ENCODE measurements around the gene PDCD1LG2. TPM values are rescaled to one million over a fixed set of nuclear protein-coding genes. Genes with fewer than 3 reads are reported as not detected.
"Not testable (repeated sequence)": the region's sequence is repeated elsewhere in the genome, so short reads cannot be mapped to it uniquely, and the experiment has no call there.

Gene PDCD1LG2
- total and polyA plus RNA-seq, 9 donors, result 0.34 to 2.2 (median 1.1) TPM

GRCh38 chr9:5493679-5494511 is 16.4 kb upstream of the PDCD1LG2 start:
- peak; percentile 78 for DNase-seq
- Histone ChIP-seq H3K27ac (ENCODE audit: low read length) (peak overlapping the region; percentile 74), H3K9me3 (replicated peaks; ENCODE audit: control insufficient read depth, low read depth, low read length) (no peaks in the 10 kb centered on the region), H3K4me1 (ENCODE audit: control insufficient read depth, insufficient read depth, low read length) (no peaks in the 10 kb centered on the region), H3K27me3 (ENCODE audit: control insufficient read depth, insufficient read depth, low read length) (no peaks in the 10 kb centered on the region), H3K4me3 (ENCODE audit: low read length) (no peak overlapping the region), H3K36me3 (ENCODE audit: control insufficient read depth, insufficient read depth, low read length) (no peaks in the 10 kb centered on the region)
- WGBS (ENCODE audit: insufficient coverage), result 55% methylated on average over 5 of the region's 8 CpGs

- H3K4me1 ChIP-seq (ENCODE audit: control insufficient read depth, insufficient read depth, low read length); H3K27me3 ChIP-seq (ENCODE audit: control insufficient read depth, insufficient read depth, low read length); H3K4me3 ChIP-seq (ENCODE audit: low read length); DNase-seq; H3K36me3 ChIP-seq (ENCODE audit: control insufficient read depth, insufficient read depth, low read length); H3K9me3 ChIP-seq (replicated peaks; ENCODE audit: control insufficient read depth, low read depth, low read length); H3K27ac ChIP-seq (ENCODE audit: low read length): not testable (repeated sequence)
- WGBS (ENCODE audit: insufficient coverage), result no CpG with 5 or more reads among the region's 3 CpGs
Measured at GRCh38 chr9:5494765-5495164, 15.6 kb upstream of the PDCD1LG2 start.

DNA sequence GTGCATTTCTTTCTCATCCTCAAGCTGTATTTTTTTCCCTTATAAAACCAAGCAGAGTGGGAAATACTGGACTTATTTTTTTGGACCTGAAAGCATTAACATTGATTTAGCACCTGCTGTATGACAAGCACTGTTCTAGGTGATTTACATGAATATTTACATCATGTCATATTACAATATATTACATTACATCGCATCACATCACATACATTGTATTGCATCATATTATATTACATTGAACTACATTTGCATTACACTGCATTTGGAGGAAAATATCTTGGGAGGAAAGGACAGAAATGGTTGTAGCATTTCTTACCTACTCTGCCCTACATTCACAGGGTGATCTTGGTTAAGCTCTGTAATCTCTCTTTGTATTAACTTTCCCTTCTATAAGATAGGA is 11.2 kb upstream of the PDCD1LG2 start:
- WGBS (ENCODE audit: insufficient coverage), result no CpG with 5 or more reads among the region's 1 CpG
- Histone ChIP-seq H3K9me3 (replicated peaks; ENCODE audit: control insufficient read depth, low read depth, low read length) (no peaks in the 10 kb centered on the region), H3K27ac (ENCODE audit: low read length) (no peak overlapping the region), H3K4me1 (ENCODE audit: control insufficient read depth, insufficient read depth, low read length) (peaks cover 3% of the 10 kb centered on the region), H3K36me3 (ENCODE audit: control insufficient read depth, insufficient read depth, low read length) (no peaks in the 10 kb centered on the region), H3K4me3 (ENCODE audit: low read length) (no peak overlapping the region), H3K27me3 (ENCODE audit: control insufficient read depth, insufficient read depth, low read length) (no peaks in the 10 kb centered on the region)
- DNase-seq, result no peak

DNA sequence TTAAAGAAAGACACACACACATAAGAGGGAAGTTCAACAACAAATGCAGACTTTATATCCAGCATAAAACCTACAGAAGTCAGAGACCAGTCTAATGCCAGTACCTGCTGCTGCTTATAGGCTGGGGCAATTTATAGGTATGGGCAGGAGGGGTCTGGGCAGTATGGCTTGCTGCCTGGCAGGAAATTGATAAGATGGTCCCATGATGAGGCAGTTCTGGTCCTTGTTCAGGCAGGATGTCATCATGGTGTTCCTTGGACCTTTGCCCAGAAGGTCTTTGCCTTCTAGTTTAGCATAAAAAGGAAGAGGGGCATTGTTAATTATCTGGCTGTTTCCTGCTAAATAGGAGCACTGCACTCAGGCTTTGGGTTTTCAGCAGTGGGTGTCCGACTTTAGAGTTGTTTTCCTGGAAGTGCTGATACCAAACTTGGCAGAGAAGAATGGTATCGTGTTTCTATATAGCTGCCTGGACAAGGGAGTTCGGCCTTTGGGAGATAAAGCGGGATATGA is 10.4 kb upstream of the PDCD1LG2 start:
- H3K36me3 ChIP-seq (ENCODE audit: control insufficient read depth, insufficient read depth, low read length), result no peaks in the 10 kb centered on the region
- DNase-seq, result peak; percentile 46
- peaks cover 3% of the 10 kb centered on the region for H3K4me1 ChIP-seq (ENCODE audit: control insufficient read depth, insufficient read depth, low read length)
- no peaks in the 10 kb centered on the region for H3K9me3 ChIP-seq (replicated peaks; ENCODE audit: control insufficient read depth, low read depth, low read length)
- 69% methylated on average over 4 of the region's 4 CpGs for WGBS (ENCODE audit: insufficient coverage)
- no peak overlapping the region for H3K27ac ChIP-seq (ENCODE audit: low read length)
- H3K27me3 ChIP-seq (ENCODE audit: control insufficient read depth, insufficient read depth, low read length), result no peaks in the 10 kb centered on the region
- H3K4me3 ChIP-seq (ENCODE audit: low read length), result no peak overlapping the region

DNA sequence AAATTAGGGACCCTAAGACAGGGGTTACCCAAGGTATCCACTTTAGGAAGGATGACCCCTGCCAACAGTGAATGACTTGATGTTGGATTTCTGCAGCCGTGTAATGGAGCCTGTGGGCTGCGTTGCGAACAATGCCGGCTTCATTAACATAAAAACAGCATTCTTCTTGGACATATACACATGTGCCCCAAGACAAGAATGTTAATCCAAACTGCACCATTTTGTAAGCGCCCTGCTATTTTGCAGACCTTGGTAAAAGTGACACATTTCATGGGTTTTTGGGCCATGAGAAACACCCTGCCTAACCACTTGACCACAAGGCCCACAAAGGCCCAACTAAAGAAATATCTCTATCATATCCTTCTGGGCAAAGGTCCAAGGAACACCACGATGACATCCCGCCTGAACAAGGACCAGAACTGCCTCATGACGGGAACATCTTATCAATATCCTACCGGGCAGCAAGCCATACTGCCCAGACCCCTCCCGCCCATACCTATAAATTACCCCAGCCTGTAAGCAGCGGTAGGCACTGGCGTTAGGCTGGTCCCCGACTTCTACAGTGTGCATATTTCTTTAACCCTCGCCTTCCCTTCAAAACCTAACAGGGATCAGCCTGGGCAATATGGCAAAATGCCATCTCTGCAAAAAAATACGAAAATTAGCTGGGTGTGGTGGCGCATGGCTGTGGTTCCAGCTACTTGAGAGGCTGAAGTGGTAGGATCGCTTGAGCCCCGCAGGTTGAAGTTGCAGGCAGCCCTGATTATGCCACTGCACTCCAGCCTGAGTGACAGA is 9.7 kb upstream of the PDCD1LG2 start:
- Histone ChIP-seq H3K27me3 (ENCODE audit: control insufficient read depth, insufficient read depth, low read length) (no peaks in the 10 kb centered on the region), H3K27ac (ENCODE audit: low read length) (no peak overlapping the region), H3K4me1 (ENCODE audit: control insufficient read depth, insufficient read depth, low read length) (peaks cover 3% of the 10 kb centered on the region), H3K4me3 (ENCODE audit: low read length) (no peak overlapping the region), H3K9me3 (replicated peaks; ENCODE audit: control insufficient read depth, low read depth, low read length) (no peaks in the 10 kb centered on the region), H3K36me3 (ENCODE audit: control insufficient read depth, insufficient read depth, low read length) (no peaks in the 10 kb centered on the region)
- WGBS (ENCODE audit: insufficient coverage), result 64% methylated on average over 8 of the region's 18 CpGs
- DNase-seq, result no peak

- H3K4me1 ChIP-seq (ENCODE audit: control insufficient read depth, insufficient read depth, low read length), result peaks cover 3% of the 10 kb centered on the region
- no peaks in the 10 kb centered on the region for H3K27me3 ChIP-seq (ENCODE audit: control insufficient read depth, insufficient read depth, low read length)
- no peaks in the 10 kb centered on the region for H3K9me3 ChIP-seq (replicated peaks; ENCODE audit: control insufficient read depth, low read depth, low read length)
- DNase-seq, result no peak
- H3K4me3 ChIP-seq (ENCODE audit: low read length), result no peak overlapping the region
- no peaks in the 10 kb centered on the region for H3K36me3 ChIP-seq (ENCODE audit: control insufficient read depth, insufficient read depth, low read length)
- WGBS (ENCODE audit: insufficient coverage), result 90% methylated on average over 5 of the region's 6 CpGs
- H3K27ac ChIP-seq (ENCODE audit: low read length), result no peak overlapping the region
Measured at GRCh38 chr9:5502553-5502952, 7.8 kb upstream of the PDCD1LG2 start.

- Histone ChIP-seq H3K9me3 (replicated peaks; ENCODE audit: control insufficient read depth, low read depth, low read length) (no peaks in the 10 kb centered on the region), H3K4me3 (ENCODE audit: low read length) (no peak overlapping the region), H3K36me3 (ENCODE audit: control insufficient read depth, insufficient read depth, low read length) (no peaks in the 10 kb centered on the region), H3K27me3 (ENCODE audit: control insufficient read depth, insufficient read depth, low read length) (no peaks in the 10 kb centered on the region), H3K27ac (ENCODE audit: low read length) (no peak overlapping the region), H3K4me1 (ENCODE audit: control insufficient read depth, insufficient read depth, low read length) (no peaks in the 10 kb centered on the region)
- 80% methylated on average over 1 of the region's 2 CpGs for WGBS (ENCODE audit: insufficient coverage)
- DNase-seq, result no peak
Measured at GRCh38 chr9:5509573-5509972, 758 bp upstream of the PDCD1LG2 start.

DNA sequence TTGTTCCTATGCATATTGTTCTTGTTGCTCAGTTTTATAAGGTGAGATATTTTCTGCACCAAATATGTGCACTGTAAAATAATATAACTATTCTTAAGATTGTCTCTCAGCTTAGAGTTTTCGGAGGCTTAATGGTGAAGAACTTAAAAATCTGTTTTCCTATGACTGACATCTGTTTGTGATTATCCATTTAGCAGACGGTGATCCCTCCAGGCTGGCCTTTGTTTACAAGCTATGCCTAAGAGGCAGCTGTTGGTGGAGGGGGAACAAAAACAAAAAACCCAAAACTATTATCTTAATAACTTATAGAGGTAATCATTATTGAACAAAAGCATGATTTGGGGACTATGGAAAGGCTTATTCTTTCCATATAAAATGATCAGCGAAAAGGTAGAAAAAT is 658 bp downstream of the PDCD1LG2 start:
- Histone ChIP-seq H3K9me3 (replicated peaks; ENCODE audit: control insufficient read depth, low read depth, low read length) (no peaks in the 10 kb centered on the region), H3K36me3 (ENCODE audit: control insufficient read depth, insufficient read depth, low read length) (no peaks in the 10 kb centered on the region), H3K27ac (ENCODE audit: low read length) (no peak overlapping the region), H3K4me1 (ENCODE audit: control insufficient read depth, insufficient read depth, low read length) (peaks cover 3% of the 10 kb centered on the region), H3K27me3 (ENCODE audit: control insufficient read depth, insufficient read depth, low read length) (no peaks in the 10 kb centered on the region), H3K4me3 (ENCODE audit: low read length) (no peak overlapping the region)
- WGBS (ENCODE audit: insufficient coverage), result no CpG with 5 or more reads among the region's 3 CpGs
- no peak for DNase-seq

GRCh38 chr9:5511476-5511875 is 1.1 kb downstream of the PDCD1LG2 start:
- H3K27ac ChIP-seq (ENCODE audit: low read length), result no peak overlapping the region
- H3K9me3 ChIP-seq (replicated peaks; ENCODE audit: control insufficient read depth, low read depth, low read length), result no peaks in the 10 kb centered on the region
- no peak overlapping the region for H3K4me3 ChIP-seq (ENCODE audit: low read length)
- no peaks in the 10 kb centered on the region for H3K36me3 ChIP-seq (ENCODE audit: control insufficient read depth, insufficient read depth, low read length)
- DNase-seq, result no peak
- H3K4me1 ChIP-seq (ENCODE audit: control insufficient read depth, insufficient read depth, low read length), result peaks cover 3% of the 10 kb centered on the region
- WGBS (ENCODE audit: insufficient coverage), result 20% methylated on average over 1 of the region's 1 CpG
- no peaks in the 10 kb centered on the region for H3K27me3 ChIP-seq (ENCODE audit: control insufficient read depth, insufficient read depth, low read length)

GRCh38 chr9:5511935-5512580 is 1.7 kb downstream of the PDCD1LG2 start:
- Histone ChIP-seq H3K36me3 (ENCODE audit: control insufficient read depth, insufficient read depth, low read length) (no peaks in the 10 kb centered on the region), H3K27ac (ENCODE audit: low read length) (no peak overlapping the region), H3K4me1 (ENCODE audit: control insufficient read depth, insufficient read depth, low read length) (peaks cover 9% of the 10 kb centered on the region), H3K4me3 (ENCODE audit: low read length) (no peak overlapping the region), H3K9me3 (replicated peaks; ENCODE audit: control insufficient read depth, low read depth, low read length) (no peaks in the 10 kb centered on the region), H3K27me3 (ENCODE audit: control insufficient read depth, insufficient read depth, low read length) (no peaks in the 10 kb centered on the region)
- WGBS (ENCODE audit: insufficient coverage), result 81% methylated on average over 5 of the region's 6 CpGs
- DNase-seq, result no peak

All from muscle of leg (tissue), 11 donors.